Coronary artery (tissue), 2 donors: ENCODE measurements around the gene LMAN2.

Experiments used
- DNase-seq: peaks from one replicate; pipeline ENCODE4 v3.0.0-alpha.2; 2017; ENCODE audit warnings: low spot score
- H3K27ac ChIP-seq, 2 donors: fragments of 200-600 bp; sonication (generic); one replicate each; pipeline ENCODE4 v1.5.1; 2016 to 2019
- H3K4me3 ChIP-seq: fragments of 200-600 bp; sonication (generic); 2 replicates; pipeline ENCODE4 v1.5.1; 2016; ENCODE audit warnings: mild to moderate bottlenecking, moderate library complexity
- CTCF ChIP-seq: fragments of 200-600 bp; sonication (generic); IDR thresholded peaks from one replicate; pipeline ENCODE4 v1.5.1; 2019; ENCODE audit warnings: antibody characterized with exemption

Gene LMAN2

GRCh38 chr5:177297922-177298321 is 53.5 kb downstream of the LMAN2 start:
- H3K27ac ChIP-seq: no peak overlapping the region
- H3K4me3 ChIP-seq: no peak overlapping the region
- no peak for DNase-seq
- TF ChIP-seq CTCF: no peak

GRCh38 chr5:177296581-177296980 is 54.9 kb downstream of the LMAN2 start:
- no peak overlapping the region for H3K4me3 ChIP-seq
- peak overlapping the region in 1 of 2 donors; percentile 37 for H3K27ac ChIP-seq
- DNase-seq: no peak
- TF ChIP-seq CTCF: no peak

- no peak overlapping the region for H3K27ac ChIP-seq
- DNase-seq: no peak
- H3K4me3 ChIP-seq: no peak overlapping the region
- no peak for TF ChIP-seq CTCF
Measured at GRCh38 chr5:177295924-177296323, 55.5 kb downstream of the LMAN2 start.

GRCh38 chr5:177294632-177295031 is 56.8 kb downstream of the LMAN2 start:
- TF ChIP-seq CTCF: no peak
- Histone ChIP-seq H3K27ac (no peak overlapping the region), H3K4me3 (no peak overlapping the region)
- DNase-seq: no peak

DNA sequence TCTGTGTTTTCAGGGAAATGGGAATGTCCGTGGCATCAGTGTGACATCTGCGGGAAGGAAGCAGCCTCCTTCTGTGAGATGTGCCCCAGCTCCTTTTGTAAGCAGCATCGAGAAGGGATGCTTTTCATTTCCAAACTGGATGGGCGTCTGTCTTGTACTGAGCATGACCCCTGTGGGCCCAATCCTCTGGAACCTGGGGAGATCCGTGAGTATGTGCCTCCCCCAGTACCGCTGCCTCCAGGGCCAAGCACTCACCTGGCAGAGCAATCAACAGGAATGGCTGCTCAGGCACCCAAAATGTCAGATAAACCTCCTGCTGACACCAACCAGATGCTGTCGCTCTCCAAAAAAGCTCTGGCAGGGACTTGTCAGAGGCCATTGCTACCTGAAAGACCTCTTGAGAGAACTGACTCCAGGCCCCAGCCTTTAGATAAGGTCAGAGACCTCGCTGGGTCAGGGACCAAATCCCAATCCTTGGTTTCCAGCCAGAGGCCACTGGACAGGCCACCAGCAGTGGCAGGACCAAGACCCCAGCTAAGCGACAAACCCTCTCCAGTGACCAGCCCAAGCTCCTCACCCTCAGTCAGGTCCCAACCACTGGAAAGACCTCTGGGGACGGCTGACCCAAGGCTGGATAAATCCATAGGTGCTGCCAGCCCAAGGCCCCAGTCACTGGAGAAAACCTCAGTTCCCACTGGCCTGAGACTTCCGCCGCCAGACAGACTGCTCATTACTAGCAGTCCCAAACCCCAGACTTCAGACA is 57.5 kb downstream of the LMAN2 start:
- H3K4me3 ChIP-seq: no peak overlapping the region
- no peak for TF ChIP-seq CTCF
- no peak overlapping the region for H3K27ac ChIP-seq
- DNase-seq: no peak

- TF ChIP-seq CTCF: no peak
- H3K4me3 ChIP-seq: no peak overlapping the region
- DNase-seq: no peak
- H3K27ac ChIP-seq: no peak overlapping the region
Measured at GRCh38 chr5:177291735-177292134, 59.7 kb downstream of the LMAN2 start.
